SK-N-SH treated with all-trans-retinoic acid at 6 μM for 48 hours (cell line): ENCODE data around the gene SEMA6D.
"Not testable (repeated sequence)": the region's sequence is repeated elsewhere in the genome, so short reads cannot be mapped to it uniquely, and the experiment has no call there.

ENCODE experiments used
- ATAC-seq: fragments of 200-7000 bp; cut with Tn5 transposase; 3 replicates; pipeline ENCODE4 v1.9.1; 2020; ENCODE audit warnings: mild to moderate bottlenecking, moderate library complexity
- BACH2 ChIP-seq: fragments of 250-450 bp; sonication (Bioruptor Pico); IDR thresholded peaks from 2 replicates; pipeline ENCODE4 v1.9.0; 2021; ENCODE audit warnings: mild to moderate bottlenecking, borderline replicate concordance
- CSDC2 ChIP-seq: fragments of 250-450 bp; sonication (Bioruptor Pico); IDR thresholded peaks from 2 replicates; pipeline ENCODE4 v1.5.0; 2020; ENCODE audit warnings: mild to moderate bottlenecking, moderate library complexity
- ESRRG ChIP-seq: fragments of 250-450 bp; sonication (Bioruptor Pico); IDR thresholded peaks from 2 replicates; pipeline ENCODE4 v1.6.1; 2021; ENCODE audit warnings: mild to moderate bottlenecking
- ISL1 ChIP-seq: fragments of 250-450 bp; sonication (Bioruptor Pico); IDR thresholded peaks from 2 replicates; pipeline ENCODE4 v2.1.2; 2022; ENCODE audit warnings: mild to moderate bottlenecking, moderate library complexity
- OSR1 ChIP-seq: fragments of 250-450 bp; sonication (Bioruptor Pico); IDR thresholded peaks from 2 replicates; pipeline ENCODE4 v1.8.0; 2022; ENCODE audit warnings: moderate library complexity, mild to moderate bottlenecking, inconsistent platforms
- PPARA ChIP-seq: fragments of 250-450 bp; sonication (Bioruptor Pico); IDR thresholded peaks from 2 replicates; pipeline ENCODE4 v1.5.0; 2020; ENCODE audit warnings: mild to moderate bottlenecking, borderline replicate concordance
- RARB ChIP-seq: fragments of 250-450 bp; sonication (Bioruptor Pico); IDR thresholded peaks from 2 replicates; pipeline ENCODE4 v1.8.0; 2021; ENCODE audit warnings: mild to moderate bottlenecking, moderate library complexity
- TOX ChIP-seq: fragments of 250-450 bp; sonication (Bioruptor Pico); IDR thresholded peaks from 2 replicates; pipeline ENCODE4 v1.8.0; 2021; ENCODE audit warnings: mild to moderate bottlenecking, moderate library complexity, borderline replicate concordance
- ZC3H10 ChIP-seq: fragments of 250-450 bp; sonication (Bioruptor Pico); IDR thresholded peaks from 2 replicates; pipeline ENCODE4 v1.5.1; 2021; ENCODE audit warnings: mild to moderate bottlenecking, moderate library complexity
- ZFP3 ChIP-seq: fragments of 250-450 bp; sonication (Bioruptor Pico); IDR thresholded peaks from 2 replicates; pipeline ENCODE4 v1.5.0; 2020; ENCODE audit warnings: mild to moderate bottlenecking, moderate library complexity
- ZFP30 ChIP-seq: fragments of 450-650 bp; formaldehyde crosslinking; IDR thresholded peaks from 2 replicates; pipeline ENCODE4 v1.5.0; 2022; ENCODE audit warnings: mild to moderate bottlenecking, moderate library complexity
- ZNF70 ChIP-seq: fragments of 450-650 bp; formaldehyde crosslinking; IDR thresholded peaks from 2 replicates; pipeline ENCODE4 v1.5.0; 2020; ENCODE audit warnings: mild to moderate bottlenecking, moderate library complexity
- ZNF8 ChIP-seq: fragments of 450-650 bp; formaldehyde crosslinking; IDR thresholded peaks from 2 replicates; pipeline ENCODE4 v1.5.0; 2020; ENCODE audit warnings: mild to moderate bottlenecking, moderate library complexity
- TF ChIP-seq, protein P1 (sequence below): fragments of 250-450 bp; sonication (Bioruptor Pico); IDR thresholded peaks from 2 replicates; pipeline ENCODE4 v1.8.0; 2020; ENCODE audit warnings: mild to moderate bottlenecking, moderate library complexity, borderline replicate concordance
- TF ChIP-seq, protein P2 (sequence below): fragments of 250-450 bp; sonication (Bioruptor Pico); IDR thresholded peaks from 2 replicates; pipeline ENCODE4 v1.8.0; 2021; ENCODE audit warnings: low read depth, mild to moderate bottlenecking, moderate library complexity, borderline replicate concordance
- TF ChIP-seq, protein P3 (sequence below): fragments of 250-450 bp; sonication (Bioruptor Pico); IDR thresholded peaks from 2 replicates; pipeline ENCODE4 v1.5.1; 2020; ENCODE audit warnings: low read depth, mild to moderate bottlenecking, moderate library complexity
- TF ChIP-seq, protein P4 (sequence below): fragments of 250-450 bp; sonication (Bioruptor Pico); IDR thresholded peaks from 2 replicates; pipeline ENCODE4 v1.5.0; 2020; ENCODE audit warnings: mild to moderate bottlenecking, moderate library complexity
- TF ChIP-seq, protein P5 (sequence below): fragments of 250-450 bp; sonication (Bioruptor Pico); IDR thresholded peaks from 2 replicates; pipeline ENCODE4 v1.5.1; 2021; ENCODE audit warnings: mild to moderate bottlenecking, moderate library complexity

The SEMA6D gene

DNA sequence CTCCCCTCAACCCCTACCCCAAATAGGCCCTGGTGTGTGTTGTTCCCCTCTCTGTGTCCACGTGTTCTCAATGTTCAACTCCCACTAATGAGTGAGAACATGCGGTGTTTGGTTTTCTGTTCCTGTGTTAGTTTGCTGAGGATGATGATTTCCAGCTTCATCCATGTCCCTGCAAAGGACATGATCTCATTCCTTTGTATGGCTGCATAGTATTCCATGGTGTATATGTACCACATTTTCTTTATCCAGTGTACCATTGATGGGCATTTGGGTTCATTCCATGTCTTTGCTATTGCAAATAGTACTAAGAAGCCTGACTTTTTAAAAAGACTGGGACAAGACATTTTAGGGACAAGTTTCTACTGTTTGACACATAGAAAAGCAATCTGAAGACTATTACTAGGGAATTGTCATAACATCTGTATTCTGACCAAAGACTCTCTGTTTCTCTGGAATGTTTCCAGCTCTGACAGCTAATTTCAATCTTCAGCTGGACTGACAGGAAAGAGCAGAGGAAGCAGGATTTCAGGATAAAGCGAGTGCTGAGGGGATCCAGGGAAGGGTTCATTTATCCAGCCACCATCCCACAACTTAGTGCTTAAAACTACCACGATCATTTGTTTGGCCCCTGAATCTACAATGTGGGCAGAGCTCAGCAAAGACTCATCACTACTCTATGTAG is 21.0 kb downstream of the SEMA6D start:
- not testable (repeated sequence) for ATAC-seq
- peak; percentile 68 for TF ChIP-seq ZNF8 (CRISPR knock-in tag)

DNA sequence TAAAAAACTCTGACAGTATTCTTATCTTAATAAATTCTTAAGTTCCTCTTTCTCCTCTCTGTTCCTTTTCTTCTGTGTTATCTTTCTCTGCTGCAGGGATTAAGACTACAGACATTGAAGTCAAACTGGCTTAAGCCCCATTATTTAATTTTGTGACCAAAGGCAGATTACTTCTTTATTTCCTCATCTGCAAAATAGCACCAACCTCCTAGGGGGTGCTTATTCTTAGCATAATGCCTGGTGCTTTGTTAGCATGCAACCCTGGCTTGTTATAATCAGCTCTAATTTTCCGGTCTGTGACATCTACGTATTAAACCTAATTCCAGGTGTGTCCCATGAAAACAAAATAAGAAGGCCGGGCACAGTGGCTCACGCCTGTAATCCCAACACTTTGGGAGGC is 23.8 kb downstream of the SEMA6D start:
- no peak for ATAC-seq
- TF ChIP-seq TOX (CRISPR knock-in tag): no peak
- TF ChIP-seq, protein P1, sequence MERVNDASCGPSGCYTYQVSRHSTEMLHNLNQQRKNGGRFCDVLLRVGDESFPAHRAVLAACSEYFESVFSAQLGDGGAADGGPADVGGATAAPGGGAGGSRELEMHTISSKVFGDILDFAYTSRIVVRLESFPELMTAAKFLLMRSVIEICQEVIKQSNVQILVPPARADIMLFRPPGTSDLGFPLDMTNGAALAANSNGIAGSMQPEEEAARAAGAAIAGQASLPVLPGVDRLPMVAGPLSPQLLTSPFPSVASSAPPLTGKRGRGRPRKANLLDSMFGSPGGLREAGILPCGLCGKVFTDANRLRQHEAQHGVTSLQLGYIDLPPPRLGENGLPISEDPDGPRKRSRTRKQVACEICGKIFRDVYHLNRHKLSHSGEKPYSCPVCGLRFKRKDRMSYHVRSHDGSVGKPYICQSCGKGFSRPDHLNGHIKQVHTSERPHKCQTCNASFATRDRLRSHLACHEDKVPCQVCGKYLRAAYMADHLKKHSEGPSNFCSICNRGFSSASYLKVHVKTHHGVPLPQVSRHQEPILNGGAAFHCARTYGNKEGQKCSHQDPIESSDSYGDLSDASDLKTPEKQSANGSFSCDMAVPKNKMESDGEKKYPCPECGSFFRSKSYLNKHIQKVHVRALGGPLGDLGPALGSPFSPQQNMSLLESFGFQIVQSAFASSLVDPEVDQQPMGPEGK (CRISPR knock-in tag): no peak
- TF ChIP-seq ZFP30 (CRISPR knock-in tag): no peak
- no peak for TF ChIP-seq ISL1 (CRISPR knock-in tag)
- no peak for TF ChIP-seq PPARA (CRISPR knock-in tag)
- no peak for TF ChIP-seq ZNF70 (CRISPR knock-in tag)
- no peak for TF ChIP-seq ESRRG
- TF ChIP-seq, protein P2, sequence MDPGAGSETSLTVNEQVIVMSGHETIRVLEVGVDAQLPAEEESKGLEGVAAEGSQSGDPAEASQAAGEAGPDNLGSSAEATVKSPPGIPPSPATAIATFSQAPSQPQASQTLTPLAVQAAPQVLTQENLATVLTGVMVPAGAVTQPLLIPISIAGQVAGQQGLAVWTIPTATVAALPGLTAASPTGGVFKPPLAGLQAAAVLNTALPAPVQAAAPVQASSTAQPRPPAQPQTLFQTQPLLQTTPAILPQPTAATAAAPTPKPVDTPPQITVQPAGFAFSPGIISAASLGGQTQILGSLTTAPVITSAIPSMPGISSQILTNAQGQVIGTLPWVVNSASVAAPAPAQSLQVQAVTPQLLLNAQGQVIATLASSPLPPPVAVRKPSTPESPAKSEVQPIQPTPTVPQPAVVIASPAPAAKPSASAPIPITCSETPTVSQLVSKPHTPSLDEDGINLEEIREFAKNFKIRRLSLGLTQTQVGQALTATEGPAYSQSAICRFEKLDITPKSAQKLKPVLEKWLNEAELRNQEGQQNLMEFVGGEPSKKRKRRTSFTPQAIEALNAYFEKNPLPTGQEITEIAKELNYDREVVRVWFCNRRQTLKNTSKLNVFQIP (CRISPR knock-in tag): no peak
- TF ChIP-seq BACH2 (CRISPR knock-in tag): no peak
- no peak for TF ChIP-seq CSDC2 (CRISPR knock-in tag)
- TF ChIP-seq ZC3H10 (CRISPR knock-in tag): no peak
- no peak for TF ChIP-seq RARB (CRISPR knock-in tag)
- TF ChIP-seq, protein P3, sequence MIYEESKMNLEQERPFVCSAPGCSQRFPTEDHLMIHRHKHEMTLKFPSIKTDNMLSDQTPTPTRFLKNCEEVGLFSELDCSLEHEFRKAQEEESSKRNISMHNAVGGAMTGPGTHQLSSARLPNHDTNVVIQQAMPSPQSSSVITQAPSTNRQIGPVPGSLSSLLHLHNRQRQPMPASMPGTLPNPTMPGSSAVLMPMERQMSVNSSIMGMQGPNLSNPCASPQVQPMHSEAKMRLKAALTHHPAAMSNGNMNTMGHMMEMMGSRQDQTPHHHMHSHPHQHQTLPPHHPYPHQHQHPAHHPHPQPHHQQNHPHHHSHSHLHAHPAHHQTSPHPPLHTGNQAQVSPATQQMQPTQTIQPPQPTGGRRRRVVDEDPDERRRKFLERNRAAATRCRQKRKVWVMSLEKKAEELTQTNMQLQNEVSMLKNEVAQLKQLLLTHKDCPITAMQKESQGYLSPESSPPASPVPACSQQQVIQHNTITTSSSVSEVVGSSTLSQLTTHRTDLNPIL (CRISPR knock-in tag): no peak
- TF ChIP-seq, protein P4, sequence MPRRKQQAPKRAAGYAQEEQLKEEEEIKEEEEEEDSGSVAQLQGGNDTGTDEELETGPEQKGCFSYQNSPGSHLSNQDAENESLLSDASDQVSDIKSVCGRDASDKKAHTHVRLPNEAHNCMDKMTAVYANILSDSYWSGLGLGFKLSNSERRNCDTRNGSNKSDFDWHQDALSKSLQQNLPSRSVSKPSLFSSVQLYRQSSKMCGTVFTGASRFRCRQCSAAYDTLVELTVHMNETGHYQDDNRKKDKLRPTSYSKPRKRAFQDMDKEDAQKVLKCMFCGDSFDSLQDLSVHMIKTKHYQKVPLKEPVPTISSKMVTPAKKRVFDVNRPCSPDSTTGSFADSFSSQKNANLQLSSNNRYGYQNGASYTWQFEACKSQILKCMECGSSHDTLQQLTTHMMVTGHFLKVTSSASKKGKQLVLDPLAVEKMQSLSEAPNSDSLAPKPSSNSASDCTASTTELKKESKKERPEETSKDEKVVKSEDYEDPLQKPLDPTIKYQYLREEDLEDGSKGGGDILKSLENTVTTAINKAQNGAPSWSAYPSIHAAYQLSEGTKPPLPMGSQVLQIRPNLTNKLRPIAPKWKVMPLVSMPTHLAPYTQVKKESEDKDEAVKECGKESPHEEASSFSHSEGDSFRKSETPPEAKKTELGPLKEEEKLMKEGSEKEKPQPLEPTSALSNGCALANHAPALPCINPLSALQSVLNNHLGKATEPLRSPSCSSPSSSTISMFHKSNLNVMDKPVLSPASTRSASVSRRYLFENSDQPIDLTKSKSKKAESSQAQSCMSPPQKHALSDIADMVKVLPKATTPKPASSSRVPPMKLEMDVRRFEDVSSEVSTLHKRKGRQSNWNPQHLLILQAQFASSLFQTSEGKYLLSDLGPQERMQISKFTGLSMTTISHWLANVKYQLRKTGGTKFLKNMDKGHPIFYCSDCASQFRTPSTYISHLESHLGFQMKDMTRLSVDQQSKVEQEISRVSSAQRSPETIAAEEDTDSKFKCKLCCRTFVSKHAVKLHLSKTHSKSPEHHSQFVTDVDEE: no peak
- TF ChIP-seq OSR1 (CRISPR knock-in tag): no peak
- TF ChIP-seq ZNF8 (CRISPR knock-in tag): no peak

DNA sequence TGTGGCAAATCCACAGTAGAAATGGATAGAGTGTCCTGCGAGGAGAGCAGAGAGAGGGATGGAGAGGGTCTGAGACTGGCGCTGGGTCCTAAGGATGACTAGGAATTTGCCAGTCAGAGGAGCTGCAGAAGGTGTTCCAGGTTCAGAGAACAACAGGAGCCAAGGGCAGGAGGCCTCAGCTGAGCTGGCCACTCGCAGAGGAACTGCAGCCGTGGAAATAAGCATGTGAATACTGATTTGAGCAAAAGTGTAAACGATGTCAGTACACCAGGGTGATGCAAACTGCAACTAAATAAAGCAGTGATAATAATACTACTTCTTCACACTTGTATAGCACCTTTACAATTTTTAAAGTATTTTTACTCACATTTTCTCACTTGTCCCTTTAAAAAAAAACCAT is 24.6 kb downstream of the SEMA6D start:
- ATAC-seq: no peak
- no peak for TF ChIP-seq ZNF70 (CRISPR knock-in tag)

DNA sequence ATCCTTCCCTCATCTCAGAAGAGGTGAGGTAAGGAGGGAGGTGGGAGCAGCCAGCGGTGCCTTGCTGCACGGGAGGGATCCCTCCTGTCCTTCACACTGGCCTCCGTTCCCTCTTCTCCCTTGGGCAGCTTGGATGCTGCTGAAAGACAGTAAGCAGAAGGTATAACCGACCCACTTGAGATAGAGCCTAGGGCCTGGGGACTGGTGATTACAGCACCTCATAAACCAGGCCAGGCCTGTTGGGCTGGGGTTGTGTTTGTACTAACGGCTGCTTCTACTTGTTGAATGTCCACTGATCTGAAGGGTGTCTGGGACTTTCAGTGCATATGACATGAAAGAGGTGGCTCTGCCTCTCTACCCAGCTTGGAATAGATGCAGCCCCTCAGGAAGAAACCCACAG is 25.0 kb downstream of the SEMA6D start:
- ATAC-seq: no peak
- TF ChIP-seq, protein P3 (CRISPR knock-in tag): no peak
- TF ChIP-seq, protein P5, sequence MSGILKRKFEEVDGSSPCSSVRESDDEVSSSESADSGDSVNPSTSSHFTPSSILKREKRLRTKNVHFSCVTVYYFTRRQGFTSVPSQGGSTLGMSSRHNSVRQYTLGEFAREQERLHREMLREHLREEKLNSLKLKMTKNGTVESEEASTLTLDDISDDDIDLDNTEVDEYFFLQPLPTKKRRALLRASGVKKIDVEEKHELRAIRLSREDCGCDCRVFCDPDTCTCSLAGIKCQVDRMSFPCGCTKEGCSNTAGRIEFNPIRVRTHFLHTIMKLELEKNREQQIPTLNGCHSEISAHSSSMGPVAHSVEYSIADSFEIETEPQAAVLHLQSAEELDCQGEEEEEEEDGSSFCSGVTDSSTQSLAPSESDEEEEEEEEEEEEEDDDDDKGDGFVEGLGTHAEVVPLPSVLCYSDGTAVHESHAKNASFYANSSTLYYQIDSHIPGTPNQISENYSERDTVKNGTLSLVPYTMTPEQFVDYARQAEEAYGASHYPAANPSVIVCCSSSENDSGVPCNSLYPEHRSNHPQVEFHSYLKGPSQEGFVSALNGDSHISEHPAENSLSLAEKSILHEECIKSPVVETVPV (CRISPR knock-in tag): no peak
- no peak for TF ChIP-seq ISL1 (CRISPR knock-in tag)
- no peak for TF ChIP-seq OSR1 (CRISPR knock-in tag)
- TF ChIP-seq, protein P1 (CRISPR knock-in tag): no peak
- TF ChIP-seq, protein P2 (CRISPR knock-in tag): no peak
- no peak for TF ChIP-seq CSDC2 (CRISPR knock-in tag)
- TF ChIP-seq ZC3H10 (CRISPR knock-in tag): no peak
- TF ChIP-seq ZFP3 (CRISPR knock-in tag): no peak
